GM19023 (cell line): ENCODE results near the gene ANP32D.
"Not testable (repeated sequence)": the region's sequence is repeated elsewhere in the genome, so short reads cannot be mapped to it uniquely, and the experiment has no call there.

ENCODE experiments used
- ATAC-seq: cut with Tn5 transposase; IDR thresholded peaks from one replicate; pipeline ENCODE4 v1.9.1; 2021; ENCODE audit warnings: mild to moderate bottlenecking, moderate library complexity; ENCODE audit not compliant: unreplicated experiment

ANP32D gene

DNA sequence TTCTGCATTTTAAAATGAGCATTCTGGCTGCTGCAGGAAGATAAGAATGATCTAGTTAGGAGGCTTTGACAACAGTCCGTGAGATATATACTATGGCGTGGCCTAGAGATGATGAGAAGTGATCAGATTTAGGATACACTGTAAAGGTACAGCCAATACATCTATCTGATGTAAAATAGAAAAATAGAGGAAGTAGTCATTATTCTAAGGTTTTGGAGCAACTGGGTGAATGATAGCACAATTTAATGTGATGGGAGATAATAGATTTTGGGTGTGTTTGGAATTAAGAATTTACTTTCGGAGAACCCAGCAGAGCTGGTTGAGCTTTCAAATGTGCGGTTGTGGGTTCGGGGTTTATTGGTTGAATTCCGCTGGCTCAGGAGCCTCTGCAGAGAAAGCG, at the start of gene ANP32D:
Gene ANP32D, plus strand, starts transcription at position 301 of the 400 bp plus-strand sequence. CDS start 106 bp downstream, outside the sequence.
- ATAC-seq, result no peak

DNA sequence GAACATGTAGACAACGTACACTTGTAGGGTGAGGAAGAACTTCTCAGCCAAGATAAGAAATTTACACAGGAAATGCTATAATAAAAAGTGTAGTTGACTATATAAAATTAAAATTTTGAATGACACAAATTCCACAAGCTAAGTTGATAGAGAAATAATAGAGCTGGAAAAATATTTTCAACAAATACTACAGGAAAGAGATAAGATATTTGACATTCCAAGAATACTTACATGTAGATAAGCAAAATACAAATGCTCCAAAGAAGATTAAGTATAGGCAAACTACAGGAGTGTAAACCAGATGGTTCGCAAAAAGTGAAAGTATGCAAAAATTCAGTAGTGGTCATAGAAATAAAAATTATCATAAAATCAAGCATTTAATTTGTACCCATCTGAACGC, 49.2 kb upstream of the ANP32D start:
- ATAC-seq, result no peak

DNA sequence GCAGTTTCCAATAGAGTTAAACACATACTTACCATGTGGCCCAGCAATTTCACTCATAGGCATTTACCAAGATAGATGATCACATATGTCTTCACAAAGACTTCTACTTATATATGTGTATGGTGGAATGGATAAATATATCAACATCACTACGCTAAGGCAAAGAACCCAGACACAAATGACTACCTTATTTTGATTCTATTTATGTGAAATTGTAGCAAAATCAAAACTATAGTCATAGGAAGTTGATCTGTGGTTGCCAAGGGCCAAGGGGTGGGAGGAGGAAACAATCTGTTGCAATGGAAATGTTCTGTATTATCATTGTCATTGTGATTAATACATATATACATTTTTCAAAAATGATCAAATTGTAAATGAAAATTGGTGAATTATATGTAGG, 47.7 kb upstream of the ANP32D start:
- ATAC-seq, result no peak

DNA sequence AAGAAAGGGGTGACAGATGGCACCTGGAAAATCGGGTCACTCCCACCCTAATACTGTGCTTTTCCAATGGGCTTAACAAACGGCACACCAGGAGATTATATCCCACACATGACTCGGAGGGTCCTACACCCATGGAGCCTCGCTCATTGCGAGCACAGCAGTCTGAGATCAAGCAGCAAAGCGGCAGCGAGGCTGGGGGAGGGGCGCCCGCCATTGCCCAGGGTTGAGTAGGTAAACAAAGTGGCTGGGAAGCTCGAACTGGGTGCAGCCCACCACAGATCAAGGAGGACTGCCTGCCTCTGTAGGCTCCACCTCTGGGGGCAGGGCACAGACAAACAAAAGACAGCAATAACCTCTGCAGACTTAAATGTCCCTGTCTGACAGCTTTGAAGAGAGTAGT, 38.3 kb upstream of the ANP32D start:
- not testable (repeated sequence) for ATAC-seq

DNA sequence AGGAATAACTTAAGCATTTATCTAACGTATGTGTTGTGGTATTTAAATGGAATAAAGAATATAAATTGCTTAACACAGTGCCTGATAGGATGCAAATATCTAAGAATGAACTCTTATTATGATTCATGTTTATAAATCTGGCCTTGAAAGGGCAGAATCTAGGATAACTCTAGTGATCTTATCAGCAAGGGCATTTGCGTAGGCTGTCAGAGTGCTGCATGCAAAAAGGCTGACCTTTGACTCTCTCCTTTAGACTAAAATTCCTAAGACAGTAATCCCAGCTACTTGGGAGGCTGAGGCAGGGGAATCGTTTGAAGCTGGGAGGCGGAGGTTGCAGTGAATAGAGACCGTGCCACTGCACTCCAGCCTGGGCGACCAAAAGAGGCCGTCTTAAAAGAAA, 31.3 kb upstream of the ANP32D start:
- no peak for ATAC-seq

DNA sequence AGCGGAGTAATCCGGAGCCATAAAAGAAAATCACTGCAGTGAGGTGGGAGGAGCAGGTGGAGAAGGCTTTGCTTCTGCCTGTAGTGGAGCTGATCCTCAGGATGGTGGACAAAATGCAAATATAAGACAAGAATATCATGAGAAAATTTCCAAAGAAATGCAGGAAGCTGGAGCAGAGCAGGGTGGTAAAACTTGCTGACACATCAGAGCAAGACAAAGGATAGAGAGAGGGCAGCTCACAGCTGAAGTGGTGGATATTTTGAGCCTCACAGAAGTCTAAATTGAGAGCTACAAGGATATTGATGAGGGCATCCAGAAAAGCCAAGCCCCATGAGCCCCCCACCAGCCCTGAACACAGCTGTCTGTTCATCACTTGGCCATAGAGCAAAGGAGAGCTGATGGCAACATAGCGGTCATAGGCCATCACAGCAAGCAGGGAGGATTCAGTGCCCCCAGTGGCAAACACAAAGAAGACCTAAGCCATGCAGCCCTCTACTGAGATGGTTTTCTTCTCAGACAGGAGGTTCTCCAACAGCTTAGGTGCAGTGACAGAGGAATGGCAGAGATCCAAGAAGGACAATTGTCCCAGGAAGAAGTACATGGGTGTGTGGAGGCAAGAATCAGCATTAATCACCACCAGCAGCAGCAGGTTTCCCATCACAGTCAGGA, 30.0 kb upstream of the ANP32D start:
- ATAC-seq, result no peak

DNA sequence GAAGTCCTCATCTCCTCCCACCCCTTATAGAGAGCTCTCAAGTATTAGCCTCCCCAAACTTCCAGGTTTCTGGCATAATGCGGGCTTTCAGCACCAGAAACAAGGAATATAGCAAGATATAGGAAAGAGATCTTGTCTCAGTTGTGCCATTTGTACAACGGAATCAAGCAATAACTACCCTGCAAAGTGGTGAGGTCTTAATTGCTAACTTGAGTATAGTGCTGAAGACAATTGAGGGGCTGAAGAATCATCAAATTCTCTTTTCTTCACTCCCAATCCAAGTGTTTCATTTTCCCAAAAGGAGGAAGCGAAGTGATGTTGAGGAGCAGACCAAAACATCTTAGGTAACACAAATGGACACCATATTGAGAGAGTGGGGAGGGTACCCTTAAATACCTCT, 26.8 kb upstream of the ANP32D start:
- no peak for ATAC-seq

DNA sequence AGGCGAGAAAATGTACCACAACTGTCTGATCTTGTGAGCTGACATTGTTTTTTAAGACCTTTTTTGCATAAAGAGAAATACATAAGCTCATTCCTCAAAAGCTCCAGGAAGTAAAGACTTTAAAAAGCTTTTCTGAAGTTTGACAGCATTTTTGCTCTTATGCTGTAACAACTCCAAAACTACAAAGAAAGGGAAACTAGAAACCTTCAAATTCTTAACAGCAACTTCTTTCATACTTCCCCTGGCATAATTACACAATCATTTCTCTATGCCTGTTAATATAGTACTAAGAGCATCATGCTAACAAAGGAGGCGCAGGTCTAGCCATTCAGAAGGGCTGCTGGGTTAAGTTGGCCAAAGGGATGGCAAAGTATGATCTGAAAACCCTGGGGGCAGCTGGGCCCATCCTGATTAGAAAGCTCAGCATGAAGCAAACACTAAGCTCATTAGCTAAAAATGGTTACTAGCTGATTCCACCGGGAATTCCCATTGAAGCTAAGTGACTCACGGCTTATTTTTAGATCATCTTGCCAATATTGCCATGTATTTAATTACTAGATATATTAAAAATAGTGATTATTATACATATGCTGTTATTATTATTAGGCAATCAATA, 26.1 kb upstream of the ANP32D start:
- ATAC-seq, result no peak

DNA sequence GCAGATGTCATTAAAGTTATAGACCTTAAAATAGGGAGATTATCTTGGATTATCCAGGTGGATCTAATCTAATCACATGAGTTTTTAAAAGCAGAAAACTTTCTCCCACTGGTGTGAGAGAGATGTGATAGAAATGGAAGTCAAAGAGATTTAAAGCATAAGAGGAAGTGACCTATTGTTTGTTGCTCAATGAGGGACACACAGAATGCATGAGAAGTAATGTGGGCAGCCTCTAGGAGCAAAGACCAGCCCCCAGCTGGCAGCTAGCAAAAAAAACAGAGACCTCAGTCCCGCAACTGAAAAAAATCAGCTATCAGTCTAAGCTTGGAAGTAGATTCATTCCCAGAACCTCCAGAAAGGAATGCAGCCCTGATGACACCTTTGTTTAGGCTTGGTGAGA, 24.6 kb upstream of the ANP32D start:
- ATAC-seq, result no peak

DNA sequence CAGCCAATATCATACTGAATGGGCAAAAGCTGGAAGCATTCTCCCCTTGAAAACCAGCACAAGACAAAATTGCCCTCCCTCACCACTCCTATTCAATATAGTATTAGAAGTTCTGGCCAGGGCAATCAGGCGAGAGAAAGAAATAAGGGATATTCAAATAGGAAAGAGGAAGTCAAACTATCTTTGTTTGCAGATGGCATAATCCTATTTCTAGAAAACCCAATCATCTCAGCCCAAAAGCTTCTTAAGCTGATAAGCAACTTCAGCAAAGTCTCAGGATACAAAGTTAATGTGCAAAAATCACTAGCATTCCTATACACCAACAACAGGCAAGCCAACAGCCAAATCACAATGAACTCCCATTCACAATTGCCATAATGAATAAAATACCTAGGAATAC, 21.0 kb upstream of the ANP32D start:
- ATAC-seq, result no peak

DNA sequence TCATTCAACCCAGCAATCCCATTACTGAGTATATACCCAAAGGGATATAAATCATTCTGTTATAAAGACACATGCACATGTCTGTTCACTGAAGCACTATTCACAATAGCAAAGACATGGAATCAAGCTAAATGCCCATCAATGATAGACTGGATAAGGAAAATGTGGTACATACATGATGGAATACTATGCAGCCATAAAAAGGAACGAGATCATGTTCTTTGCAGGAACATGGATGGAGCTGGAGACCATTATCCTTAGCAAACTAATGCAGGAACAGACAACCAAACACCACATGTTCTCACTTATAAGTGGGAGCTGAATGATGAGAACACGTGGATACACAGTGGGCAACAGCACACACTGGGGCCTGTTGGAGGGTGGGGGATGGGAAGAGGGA, 19.4 kb upstream of the ANP32D start:
- ATAC-seq, result not testable (repeated sequence)

DNA sequence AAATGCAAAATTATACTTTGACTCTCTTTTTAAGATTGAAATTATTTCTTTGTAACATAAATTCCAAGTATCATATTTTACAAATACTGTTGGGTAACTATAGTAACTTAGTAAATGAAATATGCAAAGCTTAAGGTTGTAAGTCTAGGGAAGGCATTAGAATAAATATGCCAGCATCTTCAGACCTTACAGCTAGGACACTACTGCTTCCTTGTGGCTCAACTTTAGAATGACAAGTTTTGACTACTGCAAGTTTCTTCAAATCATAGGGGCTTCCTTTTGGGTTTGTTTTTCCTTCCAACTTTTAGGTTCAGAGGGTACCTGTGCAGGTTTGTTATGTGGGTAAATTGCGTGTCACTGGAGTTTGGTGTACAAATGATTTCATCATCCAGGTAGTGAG, 17.7 kb upstream of the ANP32D start:
- ATAC-seq, result no peak

DNA sequence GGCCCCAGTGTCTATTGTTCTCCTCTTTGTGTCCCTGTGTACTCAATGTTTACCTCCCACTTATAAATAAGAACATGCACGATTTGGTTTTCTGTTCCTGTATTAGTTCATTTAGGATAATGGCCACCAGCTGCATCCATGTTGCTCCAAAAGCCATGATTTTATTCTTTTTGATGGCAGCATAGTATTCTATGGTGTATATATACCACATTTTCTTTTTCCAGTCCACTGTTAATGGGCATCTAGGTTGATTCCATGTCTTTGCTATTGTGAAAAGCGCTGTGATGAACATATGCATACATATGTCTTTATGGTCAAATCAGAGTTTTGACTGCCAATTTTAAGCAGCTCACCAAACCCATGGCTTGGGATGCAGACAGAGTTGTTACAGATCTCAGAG, 17.2 kb upstream of the ANP32D start:
- ATAC-seq, result no peak

DNA sequence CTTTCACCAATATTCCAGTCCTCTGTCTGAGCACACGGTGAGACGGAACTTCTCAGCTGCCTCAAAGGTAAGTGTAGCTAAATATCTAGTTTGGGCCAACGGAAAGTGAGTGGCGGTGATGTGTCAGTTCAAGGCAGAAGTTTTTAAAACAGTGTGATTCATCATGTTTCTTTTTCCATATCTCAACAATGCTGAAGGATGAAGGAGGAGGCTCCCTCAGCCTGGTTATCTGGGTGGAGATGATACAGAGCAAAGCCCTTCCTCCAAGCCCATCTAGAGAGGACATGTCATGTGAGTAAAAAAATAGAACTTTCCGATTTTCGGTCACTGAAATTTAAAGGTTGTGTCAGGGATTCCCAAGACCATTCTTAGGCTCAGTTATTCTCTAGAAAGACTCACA, 13.1 kb upstream of the ANP32D start:
- no peak for ATAC-seq

DNA sequence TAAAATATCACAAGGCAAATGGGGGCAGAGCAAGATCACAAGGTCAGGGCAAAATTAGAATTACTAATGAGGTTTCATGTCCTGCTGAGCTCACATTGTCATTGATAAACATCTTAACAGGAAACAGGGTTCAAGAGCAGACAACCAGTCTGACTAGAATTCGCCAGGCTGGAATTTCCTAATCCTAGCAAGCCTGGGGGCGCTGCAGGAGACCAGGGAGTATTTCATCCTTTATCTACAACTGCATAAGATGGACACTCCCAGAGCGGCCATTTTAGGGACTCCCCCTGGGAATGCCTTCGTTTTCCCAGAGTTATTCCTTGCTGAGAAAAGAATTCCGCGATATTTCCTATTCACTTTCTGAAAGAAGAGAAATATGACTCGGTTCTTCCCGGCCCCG, 3.3 kb upstream of the ANP32D start:
- ATAC-seq, result not testable (repeated sequence)

DNA sequence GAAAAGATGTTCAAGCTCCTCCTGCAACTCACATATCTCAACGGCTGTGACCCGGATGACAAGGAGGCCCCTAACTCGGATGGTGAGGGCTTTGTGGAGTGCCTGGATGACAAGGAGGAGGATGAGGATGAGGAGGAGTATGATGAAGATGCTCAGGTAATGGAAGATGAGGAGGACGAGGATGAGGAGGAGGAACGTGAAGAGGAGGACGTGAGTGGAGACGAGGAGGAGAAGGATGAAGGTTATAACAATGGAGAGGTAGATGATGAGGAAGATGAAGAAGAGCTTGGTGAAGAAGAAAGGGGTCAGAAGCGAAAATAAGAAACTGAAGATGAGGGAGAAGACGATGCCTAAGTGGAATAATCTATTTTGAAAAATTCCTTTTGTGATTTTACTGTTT, 702 bp downstream of the ANP32D start:
- no peak for ATAC-seq

DNA sequence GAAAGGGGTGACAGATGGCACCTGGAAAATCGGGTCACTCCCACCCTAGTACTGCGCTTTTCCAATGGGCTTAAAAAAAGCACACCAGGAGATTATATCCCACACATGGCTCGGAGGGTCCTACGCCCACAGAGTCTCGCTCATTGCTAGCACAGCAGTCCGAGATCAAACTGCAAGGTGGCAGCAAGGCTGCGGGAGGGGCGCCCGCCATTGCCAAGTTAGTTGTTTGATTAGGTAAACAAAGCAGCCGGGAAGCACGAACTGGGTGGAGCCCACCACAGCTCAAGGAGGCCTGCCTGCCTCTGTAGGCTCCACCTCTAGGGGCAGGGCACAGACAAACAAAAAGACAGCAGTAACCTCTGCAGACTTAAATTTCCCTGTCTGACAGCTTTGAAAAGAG, 2.1 kb downstream of the ANP32D start:
- ATAC-seq, result not testable (repeated sequence)

DNA sequence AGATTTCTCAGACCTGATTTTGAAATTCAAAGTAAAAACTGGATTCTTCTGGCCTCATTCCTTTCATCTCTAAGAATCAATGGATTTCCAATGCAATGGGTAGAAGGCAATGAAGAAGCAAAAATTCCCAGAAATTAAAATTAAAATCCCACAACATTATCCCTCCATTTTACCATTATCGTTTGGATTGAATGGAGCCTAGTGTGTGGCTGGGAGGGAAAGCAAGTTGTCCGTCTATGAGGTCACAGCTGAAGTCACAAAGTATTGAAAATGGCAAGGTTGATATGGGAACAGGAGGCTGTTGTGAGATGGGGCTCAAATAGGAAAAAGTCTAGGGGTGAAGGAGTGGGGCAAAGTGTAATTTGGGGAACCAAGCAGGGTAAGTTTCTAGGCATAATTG, 9.8 kb downstream of the ANP32D start, which contains the start of gene C12orf54:
Gene C12orf54, plus strand, starts transcription at position 301 of the 400 bp plus-strand sequence. CDS start 799 bp downstream, outside the sequence.
- no peak for ATAC-seq

DNA sequence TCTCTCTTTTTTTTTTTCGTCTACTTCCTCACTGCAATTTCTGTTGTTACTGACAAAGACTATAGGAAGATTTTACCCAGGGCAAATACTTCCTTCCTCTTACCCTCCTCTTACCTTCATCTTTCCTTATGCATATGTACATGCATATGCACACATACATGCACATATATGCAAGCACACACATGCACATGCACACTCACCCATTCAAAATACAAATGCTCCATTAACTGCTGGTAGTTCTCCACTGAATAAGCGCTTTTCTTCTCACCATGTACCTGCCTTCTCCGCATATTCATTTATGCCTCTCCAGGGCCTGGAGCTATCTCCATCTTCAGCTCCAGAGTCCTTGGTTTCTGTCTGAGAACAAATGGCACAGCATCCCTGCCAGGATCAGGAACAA, 10.6 kb downstream of the ANP32D start:
- ATAC-seq, result no peak

DNA sequence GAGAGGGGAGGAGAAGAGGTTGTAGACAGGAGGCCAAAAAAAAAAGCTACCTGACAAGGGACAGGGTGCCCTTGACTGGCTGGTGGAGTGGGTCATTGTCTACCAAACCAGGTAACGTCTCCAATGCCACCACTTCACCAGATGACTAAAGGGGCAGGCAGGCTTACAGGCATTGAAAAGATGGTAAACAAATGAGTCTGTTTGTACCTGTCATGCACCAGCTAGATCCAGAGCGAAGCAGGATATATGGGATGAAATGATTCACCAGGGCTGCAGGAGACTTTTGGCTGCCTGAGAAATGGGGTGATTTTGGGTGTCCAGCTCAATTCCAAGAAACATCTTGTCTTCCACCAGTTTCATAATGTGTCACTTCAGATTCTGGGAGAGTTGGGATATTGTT, 13.9 kb downstream of the ANP32D start:
- no peak for ATAC-seq

DNA sequence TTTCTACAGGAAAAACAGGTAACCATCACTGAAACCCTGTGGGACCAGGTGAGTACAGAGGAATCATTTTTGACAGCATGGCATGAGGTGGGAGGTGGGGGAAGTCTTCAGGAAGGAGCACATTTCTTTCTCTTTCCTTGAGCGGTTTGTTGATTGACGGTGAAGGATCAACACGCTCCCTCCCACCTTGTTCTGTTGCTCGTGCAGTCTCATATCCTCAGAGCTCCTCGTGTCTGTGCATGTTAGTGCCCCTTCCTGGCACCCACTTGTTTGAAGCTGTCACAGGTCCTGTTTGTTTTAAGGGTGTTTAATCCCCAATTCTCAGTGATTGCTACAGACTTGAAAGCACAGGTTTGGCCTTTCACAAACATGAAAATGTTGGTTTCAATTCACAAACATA, 14.3 kb downstream of the ANP32D start:
- ATAC-seq, result no peak

DNA sequence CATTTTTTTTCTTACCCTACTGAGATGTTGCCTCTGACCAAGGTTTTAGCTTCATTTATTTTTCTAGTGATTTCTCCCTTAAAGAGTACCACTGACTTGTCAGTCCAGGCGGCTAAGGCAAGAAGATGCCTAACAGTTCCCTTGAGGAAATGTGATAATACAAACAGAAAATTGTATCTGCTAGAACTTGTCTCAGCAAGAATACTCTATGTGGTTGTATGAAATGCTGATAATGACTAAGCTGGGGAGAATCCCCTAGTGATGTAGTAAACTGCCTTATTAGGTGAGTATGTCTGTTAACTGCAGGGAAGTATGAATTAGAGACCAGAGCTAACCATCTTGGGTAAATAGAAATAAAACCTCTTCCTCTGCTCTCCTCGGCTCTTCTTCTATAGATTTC, 16.7 kb downstream of the ANP32D start:
- peak; percentile 90 for ATAC-seq

DNA sequence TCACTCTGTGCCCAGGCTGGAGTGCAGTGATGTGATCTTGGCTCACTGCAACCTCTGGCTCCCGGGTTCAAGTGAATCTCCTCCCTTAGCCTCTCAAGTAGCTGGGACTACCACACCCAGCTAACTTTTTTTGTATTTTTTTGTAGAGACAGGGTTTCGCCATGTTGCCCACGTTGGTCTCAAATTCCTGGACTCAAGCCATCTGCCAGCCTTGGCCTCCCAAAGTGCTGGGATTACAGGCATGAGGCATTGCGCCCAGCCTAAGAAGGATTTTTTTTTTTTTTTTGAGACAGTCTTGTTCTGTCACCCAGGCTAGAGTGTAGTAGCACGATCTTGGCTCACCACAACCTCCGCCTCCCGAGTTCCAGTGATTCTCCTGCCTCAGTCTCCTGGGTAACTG, 17.1 kb downstream of the ANP32D start:
- ATAC-seq, result not testable (repeated sequence)
